HG03066 (cell line): ENCODE measurements around the gene DNTTIP2.
"Not testable (repeated sequence)": the region's sequence is repeated elsewhere in the genome, so short reads cannot be mapped to it uniquely, and the experiment has no call there.

Experiments used
- ATAC-seq: cut with Tn5 transposase; IDR thresholded peaks from one replicate; pipeline ENCODE4 v1.9.1; 2021; ENCODE audit warnings: low read depth; ENCODE audit not compliant: unreplicated experiment

Gene DNTTIP2

GRCh38 chr1:93876244-93876643, 2.8 kb downstream of the DNTTIP2 start:
- no peak for ATAC-seq

- ATAC-seq = no peak
Observed at GRCh38 chr1:93874025-93874651, 4.9 kb downstream of the DNTTIP2 start.

- no peak for ATAC-seq
Observed at GRCh38 chr1:93871366-93871765, 7.6 kb downstream of the DNTTIP2 start.

DNA sequence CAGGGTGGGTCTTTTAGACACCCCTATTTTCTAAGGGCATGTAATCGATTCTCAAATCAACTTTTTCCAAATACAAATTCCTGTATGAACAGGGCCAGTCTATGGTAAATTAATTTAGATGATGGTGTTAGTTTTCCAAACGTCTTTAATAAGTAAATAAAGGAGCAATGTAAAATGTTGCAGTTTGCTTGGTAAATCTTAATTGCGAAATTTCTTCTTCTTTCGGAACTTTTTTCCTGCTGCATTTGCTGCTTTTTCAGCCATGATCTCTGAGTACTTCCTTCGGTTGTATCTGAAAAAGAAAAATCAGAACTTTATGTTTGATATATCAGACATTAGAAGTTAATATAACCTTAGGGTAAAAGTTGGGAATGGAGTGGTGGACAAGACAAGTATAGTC, 9.4 kb downstream of the DNTTIP2 start:
- no peak for ATAC-seq

GRCh38 chr1:93868492-93868891, 10.5 kb downstream of the DNTTIP2 start:
- not testable (repeated sequence) for ATAC-seq

- ATAC-seq = no peak
Observed at GRCh38 chr1:93865253-93865652, 13.8 kb downstream of the DNTTIP2 start.

DNA sequence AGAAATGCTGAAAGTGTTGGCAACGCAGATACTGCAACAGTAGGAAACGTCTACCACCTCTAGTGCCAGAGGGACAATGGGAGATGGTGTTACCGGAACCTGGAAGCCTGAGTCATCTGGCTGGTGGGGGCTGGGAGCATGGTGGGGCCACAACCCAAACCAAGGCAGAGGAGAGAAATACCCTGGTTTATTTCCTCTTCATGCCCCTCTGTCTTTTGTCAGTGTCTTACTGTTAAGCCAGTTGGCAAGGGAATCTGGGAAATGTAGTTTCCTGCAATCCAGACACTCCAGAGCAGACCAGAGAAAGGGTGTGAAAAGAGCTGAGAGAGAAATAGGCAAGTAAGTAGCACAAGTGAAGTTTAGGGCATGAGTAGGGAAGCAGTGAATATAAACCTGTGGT, 14.8 kb downstream of the DNTTIP2 start:
- no peak for ATAC-seq

DNA sequence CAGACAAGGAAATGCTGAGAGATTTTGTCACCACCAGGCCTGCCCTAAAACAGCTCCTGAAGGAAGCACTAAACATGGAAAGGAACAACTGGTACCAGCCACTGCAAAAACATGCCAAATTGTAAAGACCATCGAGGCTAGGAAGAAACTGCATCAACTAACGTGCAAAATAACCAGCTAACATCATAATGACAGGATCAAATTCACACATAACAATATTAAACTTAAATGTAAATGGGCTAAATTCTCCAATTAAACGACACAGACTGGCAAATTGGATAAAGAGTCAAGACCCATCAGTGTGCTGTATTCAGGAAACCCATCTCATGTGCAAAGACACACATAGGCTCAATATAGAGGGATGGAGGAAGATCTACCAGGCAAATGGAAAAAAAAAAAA, 21.4 kb downstream of the DNTTIP2 start:
- ATAC-seq = not testable (repeated sequence)

DNA sequence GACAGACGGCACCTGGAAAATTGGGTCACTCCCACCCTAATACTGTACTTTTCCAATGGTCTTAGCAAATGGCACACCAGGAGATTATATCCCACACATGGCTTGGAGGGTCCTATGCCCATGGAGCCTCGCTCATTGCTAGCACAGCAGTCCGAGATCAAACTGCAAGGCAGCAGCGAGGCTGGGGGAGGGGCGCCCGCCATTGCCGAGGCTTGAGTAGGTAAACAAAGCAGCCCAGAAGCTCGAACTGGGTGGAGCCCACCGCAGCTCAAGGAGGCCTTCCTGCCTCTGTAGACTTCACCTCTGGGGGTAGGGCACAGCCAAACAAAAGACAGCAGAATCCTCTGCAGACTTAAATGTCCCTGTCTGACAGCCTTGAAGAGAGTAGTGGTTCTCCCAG, 23.0 kb downstream of the DNTTIP2 start:
- not testable (repeated sequence) for ATAC-seq

DNA sequence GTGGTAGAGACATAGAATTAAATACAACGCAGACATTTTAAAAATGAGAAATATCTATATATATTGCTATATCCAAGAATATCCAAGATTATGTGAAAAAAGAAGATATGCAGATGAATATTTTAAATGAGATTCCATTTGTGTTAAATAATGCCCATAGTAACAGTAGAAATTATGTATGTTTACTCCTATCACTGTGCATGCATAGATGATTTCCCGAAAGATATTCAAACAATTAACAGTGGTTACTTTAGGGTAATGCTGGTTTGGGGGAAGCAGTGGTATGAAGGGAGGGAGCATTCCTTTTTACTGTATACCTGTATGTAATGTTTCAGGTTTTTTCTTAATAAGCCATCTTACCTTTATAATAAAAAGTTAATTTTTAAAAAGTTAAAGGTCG, 25.1 kb downstream of the DNTTIP2 start:
- ATAC-seq = no peak

DNA sequence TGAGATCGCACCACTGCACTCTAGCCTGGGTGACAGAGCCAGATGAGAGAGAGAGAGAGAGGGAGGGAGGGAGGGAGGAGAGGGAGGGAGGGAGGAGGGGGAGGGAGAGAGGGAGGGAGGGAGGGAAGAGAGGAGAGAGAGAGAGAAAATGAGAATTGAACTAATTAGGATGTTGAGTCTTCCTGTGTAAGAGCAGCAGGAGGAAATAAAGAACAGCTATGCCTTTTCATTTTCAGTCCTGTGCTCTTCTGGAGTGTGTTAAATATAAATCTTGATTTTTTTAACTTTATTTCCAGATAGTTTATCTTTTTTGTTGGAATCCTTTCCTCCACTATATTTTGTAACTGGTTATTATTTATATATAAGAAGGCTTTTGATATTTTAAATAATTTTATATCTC, 27.1 kb downstream of the DNTTIP2 start:
- ATAC-seq = no peak

DNA sequence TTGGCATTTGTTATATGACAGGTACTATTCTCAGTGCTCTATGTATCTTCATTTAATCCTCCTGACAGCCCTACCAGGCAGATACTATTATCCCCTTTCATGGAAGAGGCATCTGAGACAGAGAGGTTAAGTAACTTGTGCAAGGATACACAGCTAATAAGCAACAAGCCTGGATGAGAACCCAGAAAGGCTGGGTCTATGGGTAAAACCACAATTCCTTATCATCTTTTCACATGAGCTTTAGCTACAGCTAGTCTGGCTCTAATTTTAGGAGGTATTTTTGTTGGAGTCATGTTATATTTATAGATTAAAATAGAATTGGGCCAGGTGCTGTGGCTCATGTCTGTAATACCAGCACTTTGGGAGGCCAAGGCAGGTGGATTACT, 27.7 kb downstream of the DNTTIP2 start:
- no peak for ATAC-seq

GRCh38 chr1:93850687-93851326, 28.2 kb downstream of the DNTTIP2 start:
- not testable (repeated sequence) for ATAC-seq

- ATAC-seq = no peak
Observed at GRCh38 chr1:93848350-93848883, 30.6 kb downstream of the DNTTIP2 start.

GRCh38 chr1:93847811-93848288, 31.2 kb downstream of the DNTTIP2 start:
- ATAC-seq = peak; percentile 18

GRCh38 chr1:93846992-93847810, 31.8 kb downstream of the DNTTIP2 start:
- ATAC-seq = peak; percentile 61

GRCh38 chr1:93846206-93846991, 32.6 kb downstream of the DNTTIP2 start:
- peak; percentile 46 for ATAC-seq

GRCh38 chr1:93845538-93846205, 33.3 kb downstream of the DNTTIP2 start:
- peak; percentile 11 for ATAC-seq

DNA sequence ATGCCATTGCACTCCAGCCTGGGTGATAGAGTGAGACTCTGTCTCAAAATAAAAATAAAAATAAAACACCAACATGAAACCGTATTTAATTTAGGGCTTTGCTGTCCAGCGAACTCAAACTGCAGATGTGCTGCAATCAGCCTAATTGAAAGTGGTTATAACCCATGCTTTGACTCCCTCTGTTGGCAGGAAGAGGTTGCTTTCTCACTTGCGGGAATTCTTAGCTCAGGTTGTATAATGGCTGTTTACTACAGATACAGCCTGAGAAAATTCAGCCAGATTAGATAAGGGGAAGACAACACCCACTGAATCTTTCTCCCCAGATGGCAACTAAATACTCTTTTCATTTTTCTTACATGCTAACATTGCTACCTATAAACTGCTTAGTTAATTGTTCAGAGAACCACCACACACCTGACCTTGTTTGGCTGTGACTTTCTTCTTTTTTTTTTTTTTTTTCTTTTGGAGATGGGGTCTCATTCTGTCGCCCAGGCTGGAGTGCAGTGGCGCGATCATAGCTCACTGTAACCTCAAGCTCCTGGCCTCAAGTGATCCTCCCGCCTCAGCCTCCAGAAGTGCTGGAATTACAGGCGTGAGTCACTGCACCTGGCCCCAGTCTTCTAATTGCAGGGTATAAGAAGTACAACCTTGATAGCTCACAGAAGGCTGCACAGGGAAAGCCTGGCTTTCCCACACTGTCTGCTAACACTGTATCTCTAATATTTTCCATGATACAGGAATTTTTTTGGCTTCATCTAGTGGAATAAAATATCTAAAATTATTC, 34.6 kb downstream of the DNTTIP2 start:
- ATAC-seq = no peak
